HG03108 (cell line): ENCODE results near the gene IDH3G.
"Not testable (repeated sequence)": the region's sequence is repeated elsewhere in the genome, so short reads cannot be mapped to it uniquely, and the experiment has no call there.

Experiments used
- ATAC-seq: cut with Tn5 transposase; IDR thresholded peaks from one replicate; pipeline ENCODE4 v1.9.1; 2021; ENCODE audit warnings: moderate library complexity; ENCODE audit not compliant: unreplicated experiment

The IDH3G gene

GRCh38 chrX:153763298-153763932 lies 30.8 kb downstream of the IDH3G start:
- no peak for ATAC-seq

DNA sequence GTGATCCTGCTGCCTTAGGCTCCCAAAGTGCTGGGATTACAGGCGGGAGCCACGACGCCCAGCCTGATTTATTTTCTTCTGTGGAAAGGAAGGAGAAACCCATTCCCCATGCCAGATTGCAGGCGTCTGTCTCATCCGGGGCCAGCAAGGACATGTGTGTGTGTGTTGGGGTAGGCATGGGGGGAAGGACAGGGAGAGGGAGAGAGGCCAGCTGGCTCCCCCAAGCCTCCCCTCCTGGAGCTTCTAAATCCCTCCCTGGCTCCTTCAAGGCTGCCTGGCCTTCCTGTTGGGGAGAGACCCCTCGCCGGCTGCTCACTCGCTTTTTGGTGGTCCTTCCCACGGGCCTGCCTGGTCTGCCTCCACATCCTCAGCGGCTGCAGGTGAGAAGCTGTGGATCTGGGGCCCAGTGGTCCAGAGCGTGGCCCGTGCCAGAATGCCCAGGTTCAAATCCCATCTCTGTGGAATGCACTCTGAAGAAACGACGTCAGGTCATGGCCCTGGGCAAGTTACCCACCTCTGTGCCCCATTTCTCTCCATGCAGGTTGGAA lies 31.5 kb downstream of the IDH3G start:
- no peak for ATAC-seq

- no peak for ATAC-seq
These were observed 32.3 kb downstream of the IDH3G start for GRCh38 chrX:153761863-153762262.

DNA sequence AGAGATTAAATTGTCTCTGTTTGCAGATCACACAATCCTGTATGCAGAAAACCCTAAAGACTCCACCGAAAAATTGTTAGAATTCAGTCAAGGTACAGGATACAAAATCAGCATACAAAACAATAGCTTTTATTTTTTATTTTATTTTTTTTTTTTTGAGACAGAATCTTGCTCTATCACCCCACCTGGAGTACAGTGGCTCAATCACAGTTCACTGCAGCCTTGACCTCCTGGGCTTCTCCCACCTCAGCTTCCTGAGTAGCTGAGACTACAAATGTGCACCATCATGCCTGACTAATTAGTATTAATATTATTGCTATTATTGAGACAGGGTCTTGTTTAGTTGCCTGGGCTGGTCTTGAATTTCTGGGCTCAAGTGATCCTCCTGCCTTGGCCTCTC lies 39.0 kb downstream of the IDH3G start:
- no peak for ATAC-seq

DNA sequence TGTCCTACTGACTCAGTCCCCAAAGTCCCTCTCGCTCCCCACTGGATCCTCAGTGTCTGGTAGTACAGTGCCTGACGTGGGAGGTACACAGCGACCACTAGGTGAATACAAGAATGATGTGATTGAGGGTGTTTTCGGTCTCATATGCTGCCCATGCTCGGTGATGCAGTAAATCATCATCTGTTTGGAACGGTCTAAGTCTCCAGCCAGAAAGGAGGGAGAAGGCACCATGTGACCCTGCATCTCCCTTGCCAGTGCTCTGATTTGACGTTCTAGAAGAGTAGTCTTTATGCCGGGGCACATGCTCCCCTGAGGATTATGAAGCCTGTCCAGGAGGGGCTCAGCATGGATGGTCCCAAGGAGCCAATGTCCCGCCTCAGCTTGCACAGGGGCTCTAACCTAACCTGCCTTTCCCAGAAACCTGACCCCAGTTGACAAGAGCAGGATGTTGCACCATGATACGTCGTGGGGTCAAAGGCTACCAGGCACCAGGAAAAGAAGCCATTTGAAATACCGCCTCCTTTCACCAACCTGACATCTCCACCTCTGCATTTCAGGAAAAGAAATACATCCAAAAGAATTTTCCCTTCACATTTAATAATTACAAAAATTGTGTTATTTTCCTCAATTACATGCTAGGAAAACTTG lies 43.9 kb downstream of the IDH3G start:
- ATAC-seq = no peak

DNA sequence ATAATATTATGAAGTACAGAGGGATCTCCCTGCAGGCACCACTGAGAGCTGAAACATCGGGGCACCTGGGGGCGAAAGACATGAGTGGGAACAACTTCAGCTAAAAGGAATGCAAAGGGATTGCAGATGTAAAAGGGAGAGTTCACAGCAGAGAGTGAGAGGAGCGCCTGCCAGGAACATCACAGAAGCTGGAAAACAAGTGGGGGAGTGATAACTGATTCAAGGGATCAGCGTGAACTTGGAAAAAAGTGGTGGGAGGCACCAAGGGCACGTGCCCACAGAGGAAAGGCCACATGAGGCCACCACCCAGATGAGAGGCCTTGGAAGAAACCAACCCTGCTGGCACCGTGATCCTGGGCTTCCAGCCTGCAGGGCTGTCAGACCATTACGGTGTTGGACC lies 45.2 kb downstream of the IDH3G start:
- ATAC-seq = not testable (repeated sequence)

DNA sequence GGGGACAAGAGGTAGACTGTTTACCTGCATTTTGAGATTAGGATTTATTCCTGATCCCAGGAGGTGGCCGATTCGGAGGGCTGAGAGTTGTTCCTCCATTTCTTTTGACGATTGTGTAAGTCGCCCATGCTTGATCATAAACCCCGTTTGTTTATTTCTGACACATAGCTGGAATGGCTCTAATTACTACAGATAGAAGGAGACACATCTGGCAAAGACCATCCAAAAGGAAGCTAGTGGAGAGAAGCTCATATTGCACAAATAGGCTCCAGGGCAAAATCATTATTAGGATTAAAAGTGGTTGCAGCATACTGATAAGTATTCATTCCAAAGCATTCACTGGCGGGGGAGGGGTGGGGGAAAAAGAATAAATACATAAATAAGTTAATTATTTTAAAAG lies 47.2 kb downstream of the IDH3G start:
- ATAC-seq = not testable (repeated sequence)

- ATAC-seq = no peak
These were observed 47.8 kb downstream of the IDH3G start for GRCh38 chrX:153746359-153746758.

- not testable (repeated sequence) for ATAC-seq
These were observed 49.1 kb downstream of the IDH3G start for GRCh38 chrX:153745067-153745433.

GRCh38 chrX:153744210-153745066 lies 49.7 kb downstream of the IDH3G start:
- ATAC-seq = no peak

- not testable (repeated sequence) for ATAC-seq
These were observed 50.5 kb downstream of the IDH3G start for GRCh38 chrX:153743468-153744209.

DNA sequence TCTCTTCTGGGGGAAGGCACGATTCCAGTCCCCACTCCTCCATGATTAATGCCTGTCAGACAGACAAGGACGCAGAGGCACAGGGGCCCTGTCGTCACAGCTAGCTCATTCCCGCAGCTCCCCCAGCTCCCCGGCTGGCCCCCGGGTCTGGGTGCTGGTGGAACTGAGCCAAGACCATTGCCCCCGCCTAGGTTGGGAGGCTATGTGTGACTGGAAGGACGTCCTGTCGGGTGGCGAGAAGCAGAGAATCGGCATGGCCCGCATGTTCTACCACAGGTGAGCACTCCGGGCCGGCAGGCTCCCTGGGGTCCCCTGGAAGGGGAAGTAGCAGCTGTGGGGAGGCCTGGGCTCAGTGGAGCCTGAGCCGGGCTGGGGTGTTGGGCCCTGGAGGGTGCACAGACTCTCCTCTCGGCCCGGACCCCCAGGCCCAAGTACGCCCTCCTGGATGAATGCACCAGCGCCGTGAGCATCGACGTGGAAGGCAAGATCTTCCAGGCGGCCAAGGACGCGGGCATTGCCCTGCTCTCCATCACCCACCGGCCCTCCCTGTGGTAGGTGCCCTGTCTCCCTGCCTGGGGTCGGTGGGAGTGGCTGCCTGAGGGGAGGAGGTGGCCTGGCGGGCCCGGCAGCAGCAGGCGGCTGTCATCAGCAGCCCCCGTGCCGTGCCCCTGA lies 51.2 kb downstream of the IDH3G start:
- ATAC-seq = not testable (repeated sequence)

- ATAC-seq = not testable (repeated sequence)
These were observed 52.1 kb downstream of the IDH3G start for GRCh38 chrX:153742111-153742510.

DNA sequence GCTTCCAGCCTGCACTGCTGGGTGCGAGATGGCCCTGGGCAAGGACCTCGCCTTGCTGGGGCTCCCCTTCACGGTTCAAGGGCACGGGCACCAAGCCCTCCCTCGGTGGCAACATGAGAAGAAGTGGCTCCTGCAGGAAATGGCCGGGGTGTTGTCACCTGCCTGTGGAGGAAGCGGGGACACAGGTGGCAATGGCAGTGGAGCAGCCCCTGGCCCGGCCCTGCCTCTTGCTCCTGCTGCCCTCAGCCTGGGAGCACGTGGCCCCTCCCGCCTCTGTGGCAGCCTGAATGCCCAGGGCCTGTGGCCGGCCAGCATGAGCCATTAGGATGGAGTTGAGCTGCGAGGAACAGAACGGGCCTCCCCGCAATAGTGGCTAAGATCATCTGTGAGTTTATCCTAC lies 52.7 kb downstream of the IDH3G start:
- no peak for ATAC-seq

DNA sequence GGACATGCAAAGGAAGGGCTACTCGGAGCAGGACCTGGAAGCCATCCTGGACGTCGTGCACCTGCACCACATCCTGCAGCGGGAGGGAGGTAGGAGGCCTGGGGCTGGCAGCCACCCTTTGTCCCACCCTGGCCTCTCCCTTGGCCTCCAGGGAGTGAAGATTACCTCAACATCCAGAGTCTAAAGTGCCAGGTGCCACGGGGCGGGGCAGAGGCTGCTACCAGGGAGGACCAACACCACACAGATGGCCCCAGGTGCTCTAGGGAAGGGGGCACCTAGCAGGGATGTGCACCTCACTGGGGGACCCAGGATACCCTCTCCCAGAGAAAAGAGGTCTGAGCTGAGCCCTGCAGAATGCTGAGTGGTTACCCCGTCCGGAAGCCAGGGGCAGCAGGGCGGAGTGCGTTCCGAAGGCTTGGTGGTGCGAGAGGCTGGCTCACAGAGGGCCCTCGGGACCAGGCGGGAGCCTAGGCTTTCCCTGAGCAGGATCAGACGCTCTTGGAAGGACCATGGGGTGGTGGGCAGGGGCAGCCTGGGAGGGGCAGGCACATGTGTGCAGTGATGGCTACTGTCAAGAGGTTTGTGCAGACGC lies 53.4 kb downstream of the IDH3G start:
- ATAC-seq = no peak

DNA sequence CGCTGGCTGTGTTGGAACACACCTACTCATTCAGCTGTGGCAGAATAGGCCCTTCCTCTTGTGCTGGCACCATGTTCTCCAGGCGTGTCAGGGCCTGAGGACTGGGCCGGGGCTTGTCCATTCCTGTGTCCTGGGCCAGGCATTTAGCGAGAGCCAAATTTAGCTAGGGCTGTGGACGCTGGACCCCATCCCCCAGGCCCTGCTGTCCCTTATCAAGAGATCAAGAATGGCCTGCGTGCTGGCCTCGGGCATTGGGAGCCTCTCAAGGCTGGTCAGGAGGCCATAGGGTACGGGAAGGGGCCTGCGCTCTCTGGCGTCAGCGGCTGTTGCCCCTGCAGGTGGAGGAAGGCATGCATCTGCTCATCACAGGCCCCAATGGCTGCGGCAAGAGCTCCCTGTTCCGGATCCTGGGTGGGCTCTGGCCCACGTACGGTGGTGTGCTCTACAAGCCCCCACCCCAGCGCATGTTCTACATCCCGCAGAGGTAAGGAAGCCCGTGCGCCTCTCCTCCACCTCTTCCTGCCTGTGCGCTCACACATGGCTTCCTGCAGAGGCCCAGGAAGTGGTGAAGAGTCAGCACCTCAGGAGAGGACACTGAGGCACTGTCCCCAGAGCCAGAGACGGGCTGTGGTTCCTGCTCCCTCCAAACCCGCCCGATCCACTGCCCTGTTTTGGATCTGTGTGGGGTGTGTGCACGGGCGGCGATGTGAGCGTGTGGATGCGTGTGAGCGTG lies 54.3 kb downstream of the IDH3G start:
- ATAC-seq = no peak

- no peak for ATAC-seq
These were observed 56.0 kb downstream of the IDH3G start for GRCh38 chrX:153738056-153738605.

DNA sequence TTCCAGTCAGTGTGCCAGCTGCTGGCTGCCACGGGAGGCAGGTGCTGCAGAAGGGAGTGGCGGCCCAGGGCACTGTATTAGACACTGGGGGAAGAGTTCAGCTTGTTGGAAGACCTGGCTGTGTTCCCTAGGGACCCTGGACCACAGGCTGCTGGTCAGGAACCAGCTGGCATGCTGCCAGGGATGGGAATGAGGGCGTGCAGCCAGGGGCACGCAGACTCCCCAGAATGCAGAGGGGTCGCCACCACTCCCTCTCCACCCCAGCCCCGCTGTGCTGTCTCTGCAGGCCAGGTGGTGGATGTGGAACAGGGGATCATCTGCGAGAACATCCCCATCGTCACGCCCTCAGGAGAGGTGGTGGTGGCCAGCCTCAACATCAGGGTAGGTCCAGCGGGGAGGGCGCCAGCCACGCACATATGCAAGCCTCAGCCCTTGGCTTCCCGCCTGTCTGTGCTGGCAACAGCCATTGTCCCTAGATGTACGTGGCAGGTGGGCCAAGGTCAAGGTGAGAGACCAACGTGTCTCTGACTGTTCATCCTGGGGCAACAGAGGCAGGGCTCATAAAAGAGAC lies 57.2 kb downstream of the IDH3G start:
- no peak for ATAC-seq
